Endometrium (tissue), 2 donors: Measurements from ENCODE around the gene KCNB1.

Experiments used
- FAIRE-seq: peaks from 2 replicates; lab custom pipeline; 2012; peaks lifted over from hg19 to GRCh38; lab: Jason Lieb, UNC
- donor health status: control.
- donor health status: control.

Gene KCNB1

DNA sequence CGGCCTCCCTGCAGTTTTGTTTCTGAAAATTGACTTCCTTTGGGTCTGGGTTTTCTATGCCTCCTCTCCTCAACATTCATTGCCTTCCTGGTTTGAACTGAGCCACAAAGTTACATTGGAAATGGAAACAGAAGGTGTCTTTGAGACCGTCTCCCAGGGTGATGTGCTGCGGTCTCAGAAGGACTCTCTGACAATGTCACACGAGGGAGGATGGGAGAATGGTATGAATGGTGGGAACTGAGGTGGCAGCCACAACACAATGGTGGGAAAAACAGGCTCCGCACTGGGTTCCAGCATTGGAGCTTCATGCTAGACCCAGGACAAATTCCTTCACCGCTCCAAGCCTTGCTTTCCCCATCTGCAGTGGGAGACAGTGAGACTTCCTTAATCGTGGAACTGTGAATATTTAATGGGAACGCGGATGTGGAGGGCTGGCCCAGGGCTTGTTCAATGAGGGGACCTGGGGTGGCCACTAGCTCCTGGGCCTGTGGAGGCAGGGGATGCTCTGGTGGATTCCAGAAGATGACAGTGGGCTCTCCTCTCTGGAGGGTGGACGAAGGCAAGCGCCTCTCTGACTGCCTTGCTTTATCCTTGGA, 73.9 kb downstream of the KCNB1 start:
- FAIRE-seq, result no peak

DNA sequence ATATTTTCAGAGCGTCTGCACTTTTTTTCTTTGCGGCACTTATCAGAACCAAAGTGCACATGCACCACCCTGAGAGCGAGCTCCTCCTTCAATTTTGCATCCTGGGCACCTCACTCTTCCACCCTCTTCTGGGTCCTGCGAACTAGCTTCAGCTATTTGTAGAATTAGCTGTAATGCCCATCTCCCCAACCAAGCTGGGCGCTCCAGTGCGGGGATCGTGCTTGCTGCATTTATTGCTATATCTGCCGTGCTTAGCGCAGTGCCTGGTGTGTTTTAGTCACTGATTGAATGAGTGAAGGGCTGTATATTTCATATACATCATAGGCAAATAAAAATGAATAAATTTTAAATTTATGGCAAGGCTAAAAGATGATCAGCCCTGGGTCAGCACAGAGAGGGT, 75.8 kb downstream of the KCNB1 start:
- no peak for FAIRE-seq

- no peak for FAIRE-seq
Measured at GRCh38 chr20:49405696-49406095, 76.8 kb downstream of the KCNB1 start.

DNA sequence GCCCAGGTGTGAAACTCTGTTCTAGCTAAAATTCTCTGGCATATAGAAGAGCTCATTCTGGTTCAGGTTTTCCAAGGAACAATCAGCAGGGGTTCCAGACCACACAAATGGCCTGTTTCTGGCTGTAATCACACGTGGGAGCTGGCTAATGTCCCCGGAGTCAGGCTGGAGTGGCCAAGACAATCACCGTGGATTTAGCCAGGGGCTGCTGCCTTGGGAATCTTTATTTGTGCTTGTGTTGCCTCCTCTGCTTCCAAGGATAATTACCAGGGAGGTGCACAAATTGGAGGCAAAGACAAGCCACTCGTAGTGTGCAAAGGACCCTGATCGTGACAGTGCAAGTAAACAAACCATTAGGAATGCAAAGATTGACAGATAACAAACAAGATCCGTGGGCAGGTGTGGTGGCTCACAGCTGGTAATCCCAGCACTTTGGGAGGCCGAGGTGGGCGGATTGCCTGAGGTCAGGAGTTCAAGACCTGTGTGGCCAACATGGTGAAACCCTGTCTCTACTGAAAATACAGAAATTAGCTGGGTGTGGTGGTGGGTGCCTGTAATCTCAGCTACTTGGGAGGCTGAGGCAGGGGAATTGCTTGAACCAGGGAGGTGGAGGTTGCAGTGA, 77.3 kb downstream of the KCNB1 start:
- no peak for FAIRE-seq

GRCh38 chr20:49404461-49404860, 78.0 kb downstream of the KCNB1 start:
- no peak for FAIRE-seq

GRCh38 chr20:49403911-49404310, 78.6 kb downstream of the KCNB1 start:
- FAIRE-seq, result no peak

DNA sequence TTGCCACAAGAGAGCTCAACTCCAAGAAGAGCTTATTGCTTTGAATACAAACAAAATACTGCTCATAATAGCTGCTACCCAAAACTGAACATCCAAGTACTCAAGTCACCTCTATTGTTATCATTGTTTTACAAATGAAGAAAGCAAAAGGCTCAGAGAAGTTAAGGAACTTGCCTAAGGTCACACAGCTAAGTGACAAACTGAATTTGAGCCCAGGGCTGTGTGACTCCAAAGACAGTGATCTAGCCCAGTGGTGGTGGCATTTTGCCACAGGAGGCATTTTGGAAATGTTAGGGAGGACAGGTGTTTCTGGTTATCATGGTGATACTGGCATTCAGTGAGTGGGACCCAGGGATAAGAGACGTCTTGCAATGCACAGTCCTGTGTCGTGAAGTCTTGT, 79.5 kb downstream of the KCNB1 start:
- no peak for FAIRE-seq

DNA sequence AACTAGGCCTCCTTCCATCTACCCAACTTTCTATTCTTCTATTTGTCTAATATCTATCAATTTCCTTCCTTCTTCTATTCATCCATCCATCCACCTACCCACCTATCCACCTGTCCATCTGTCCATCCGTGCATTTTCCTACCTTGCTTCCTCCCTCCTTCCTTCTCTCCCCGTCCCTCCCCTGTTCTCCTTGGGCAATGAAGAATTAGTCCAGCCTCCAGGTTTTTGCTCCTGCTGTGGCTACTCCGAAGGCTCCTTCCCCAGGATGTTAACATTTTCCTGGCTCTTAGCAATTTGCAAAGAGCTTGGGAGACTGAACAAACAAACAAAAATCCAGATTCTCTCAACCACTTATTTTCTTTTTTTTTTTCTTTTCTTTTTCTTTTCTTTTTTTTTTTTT, 81.6 kb downstream of the KCNB1 start:
- no peak for FAIRE-seq

GRCh38 chr20:49400410-49400809, 82.1 kb downstream of the KCNB1 start:
- no peak for FAIRE-seq

DNA sequence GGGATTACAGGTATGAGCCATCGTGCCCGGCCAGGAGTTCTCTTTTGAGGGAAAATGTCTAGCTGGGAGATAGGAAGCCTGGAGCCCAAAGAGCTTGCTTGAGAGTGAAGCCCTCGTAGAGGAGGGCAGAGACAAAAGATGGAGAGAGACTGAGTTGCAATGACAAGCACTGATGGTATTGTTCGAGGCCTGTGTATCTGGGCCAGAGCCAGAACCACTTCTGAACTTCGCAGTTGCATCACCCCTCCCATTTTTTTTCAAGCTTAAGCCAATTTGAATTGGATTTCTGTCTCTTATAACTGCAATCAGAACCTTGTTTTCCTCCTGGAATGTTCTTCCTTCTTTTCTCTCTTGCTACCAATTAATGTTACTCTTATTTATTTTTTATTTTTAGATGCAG, 83.1 kb downstream of the KCNB1 start:
- no peak for FAIRE-seq

DNA sequence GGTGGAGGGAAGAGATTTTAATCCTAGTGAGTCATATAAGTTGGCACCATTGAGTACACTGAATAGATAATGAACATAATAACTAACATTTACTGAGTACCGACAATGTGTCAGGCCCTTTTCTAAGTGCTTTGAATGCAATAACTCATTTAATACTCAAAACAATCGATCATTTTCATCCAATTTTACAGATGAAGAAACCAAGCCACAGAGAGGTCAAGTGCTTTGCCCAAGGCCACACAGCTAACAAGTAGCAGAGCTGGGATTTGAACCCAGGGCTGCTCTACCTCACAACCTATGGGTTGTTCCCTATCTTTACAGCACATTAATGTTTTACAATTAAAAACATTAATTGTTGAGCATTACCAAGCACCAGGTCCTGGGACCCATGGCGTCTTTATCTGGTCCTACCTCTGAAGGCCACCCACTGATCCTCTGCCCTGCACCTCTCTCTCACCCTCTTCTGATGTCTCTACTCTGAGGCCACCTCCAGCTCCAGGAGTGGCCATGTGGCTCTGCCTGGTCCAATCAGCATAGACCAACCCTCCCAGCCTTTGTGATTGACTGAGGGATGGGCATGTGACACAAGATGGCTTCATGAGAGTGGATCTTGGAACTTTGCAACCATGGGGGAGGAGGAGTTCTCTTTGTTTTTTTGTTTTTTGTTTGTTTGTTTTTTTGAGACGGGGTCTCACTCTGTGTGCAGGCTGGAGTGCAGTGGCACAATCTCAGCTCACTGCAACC, 83.9 kb downstream of the KCNB1 start:
- FAIRE-seq, result no peak

GRCh38 chr20:49397525-49397924, 84.9 kb downstream of the KCNB1 start:
- no peak for FAIRE-seq

- FAIRE-seq, result no peak
Measured at GRCh38 chr20:49396230-49396629, 86.2 kb downstream of the KCNB1 start.

- FAIRE-seq, result no peak
Measured at GRCh38 chr20:49395659-49396058, 86.8 kb downstream of the KCNB1 start.

GRCh38 chr20:49395183-49395582, 87.3 kb downstream of the KCNB1 start:
- FAIRE-seq, result no peak

GRCh38 chr20:49394757-49395156, 87.7 kb downstream of the KCNB1 start:
- FAIRE-seq, result no peak

DNA sequence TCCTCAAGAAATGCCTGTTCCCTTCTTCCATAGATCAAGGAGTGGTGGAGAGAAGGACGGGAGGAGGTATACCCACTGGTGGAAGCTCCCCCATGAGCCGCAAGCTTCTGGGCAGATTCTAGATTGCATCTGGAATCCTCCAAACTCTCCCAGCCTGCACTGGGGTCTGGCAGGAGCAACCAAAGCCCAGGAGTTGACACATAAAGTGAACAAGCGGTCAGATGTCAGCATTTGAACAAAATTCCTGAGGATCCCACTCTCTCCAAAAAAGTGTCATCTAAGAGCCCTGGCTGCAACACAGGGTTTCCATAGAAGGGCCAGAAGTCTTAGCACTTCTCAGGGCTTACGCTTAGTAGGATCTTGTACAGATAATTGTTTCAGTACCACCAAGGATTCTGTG, 88.2 kb downstream of the KCNB1 start:
- no peak for FAIRE-seq

- no peak for FAIRE-seq
Measured at GRCh38 chr20:49393803-49394202, 88.7 kb downstream of the KCNB1 start.

GRCh38 chr20:49392745-49393144, 89.7 kb downstream of the KCNB1 start:
- FAIRE-seq, result no peak

GRCh38 chr20:49391404-49392245, 90.8 kb downstream of the KCNB1 start:
- FAIRE-seq, result no peak

DNA sequence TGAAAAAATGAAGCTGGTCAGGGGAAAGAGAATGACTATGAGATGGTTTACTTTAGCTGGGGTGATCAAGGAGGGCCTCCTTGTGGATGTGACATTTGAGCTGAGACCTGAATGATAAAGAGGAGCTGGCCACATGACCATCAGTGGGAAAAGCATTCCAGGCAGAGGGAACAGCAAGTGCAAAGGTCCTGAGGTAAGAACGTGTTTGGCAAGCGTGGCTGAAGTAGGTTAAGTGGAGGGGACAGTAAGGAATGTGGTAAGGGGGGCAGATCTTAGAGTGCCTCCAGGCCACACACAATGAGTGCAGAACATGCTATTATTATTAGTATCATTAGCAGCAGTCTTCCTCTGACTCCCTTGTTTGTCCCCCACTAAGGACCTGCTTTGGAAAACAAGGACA, 92.6 kb downstream of the KCNB1 start:
- no peak for FAIRE-seq

DNA sequence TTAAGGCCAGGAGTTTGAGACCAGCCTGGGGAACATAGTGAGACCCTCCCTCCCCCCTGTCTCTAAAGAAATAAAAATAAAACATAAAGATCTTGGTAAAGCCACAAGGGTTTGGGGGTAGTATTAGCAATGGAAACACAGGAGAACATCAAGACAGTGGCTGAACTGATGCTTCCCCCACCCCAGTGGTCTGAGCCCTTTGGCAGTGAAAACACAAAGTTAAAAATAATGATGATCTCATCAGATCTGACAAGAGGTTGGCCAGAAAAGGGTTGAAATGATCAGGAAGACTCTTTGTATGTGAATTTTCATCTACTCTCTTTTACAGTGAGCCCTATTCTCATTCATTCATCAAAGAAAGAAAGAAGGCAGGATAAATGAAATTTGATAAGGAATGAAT, 93.7 kb downstream of the KCNB1 start:
- FAIRE-seq, result no peak

- no peak for FAIRE-seq
Measured at GRCh38 chr20:49387581-49387939, 94.9 kb downstream of the KCNB1 start.
